ENCODE measurements around the gene LMNTD2. TPM values are rescaled to one million over a fixed set of nuclear protein-coding genes. Genes with fewer than 3 reads are reported as not detected.

LMNTD2 gene
- total RNA-seq, 1 donor from 2014 or later, result 2.3 TPM

- Mint-ChIP-seq H3K27me3 (ENCODE audit: unreplicated experiment) (peaks cover 11% of the 10 kb centered on the region), H3K27ac (ENCODE audit: unreplicated experiment) (peak overlapping the region; percentile 38), H3K36me3 (ENCODE audit: unreplicated experiment) (peaks cover 9% of the 10 kb centered on the region), H3K4me1 (ENCODE audit: low read depth, unreplicated experiment) (peaks cover 4% of the 10 kb centered on the region), H3K9me3 (ENCODE audit: unreplicated experiment) (peaks cover 10% of the 10 kb centered on the region), H3K4me3 (ENCODE audit: unreplicated experiment) (peak overlapping the region; percentile 88)
- TF ChIP-seq, protein P1, sequence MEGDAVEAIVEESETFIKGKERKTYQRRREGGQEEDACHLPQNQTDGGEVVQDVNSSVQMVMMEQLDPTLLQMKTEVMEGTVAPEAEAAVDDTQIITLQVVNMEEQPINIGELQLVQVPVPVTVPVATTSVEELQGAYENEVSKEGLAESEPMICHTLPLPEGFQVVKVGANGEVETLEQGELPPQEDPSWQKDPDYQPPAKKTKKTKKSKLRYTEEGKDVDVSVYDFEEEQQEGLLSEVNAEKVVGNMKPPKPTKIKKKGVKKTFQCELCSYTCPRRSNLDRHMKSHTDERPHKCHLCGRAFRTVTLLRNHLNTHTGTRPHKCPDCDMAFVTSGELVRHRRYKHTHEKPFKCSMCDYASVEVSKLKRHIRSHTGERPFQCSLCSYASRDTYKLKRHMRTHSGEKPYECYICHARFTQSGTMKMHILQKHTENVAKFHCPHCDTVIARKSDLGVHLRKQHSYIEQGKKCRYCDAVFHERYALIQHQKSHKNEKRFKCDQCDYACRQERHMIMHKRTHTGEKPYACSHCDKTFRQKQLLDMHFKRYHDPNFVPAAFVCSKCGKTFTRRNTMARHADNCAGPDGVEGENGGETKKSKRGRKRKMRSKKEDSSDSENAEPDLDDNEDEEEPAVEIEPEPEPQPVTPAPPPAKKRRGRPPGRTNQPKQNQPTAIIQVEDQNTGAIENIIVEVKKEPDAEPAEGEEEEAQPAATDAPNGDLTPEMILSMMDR (IDR thresholded peaks at IDR 0.05; ENCODE audit: partially characterized antibody, unreplicated experiment), result no peak
- peak; percentile 58 for DNase-seq
Observed at GRCh38 chr11:507727-508515, 52.6 kb downstream of the LMNTD2 start.

- Mint-ChIP-seq H3K4me1 (ENCODE audit: low read depth, unreplicated experiment) (peaks cover 4% of the 10 kb centered on the region), H3K9me3 (ENCODE audit: unreplicated experiment) (peaks cover 10% of the 10 kb centered on the region), H3K27ac (ENCODE audit: unreplicated experiment) (peak within 1 kb of the TSS; percentile 84)
Observed at GRCh38 chr11:506995-507726, 53.4 kb downstream of the LMNTD2 start, which contains the start of gene RNH1. Gene RNH1 (minus strand): TSS chr11:507242. CDS start chr11:502162, 5,080 bp downstream.

GRCh38 chr11:506238-506994 is 54.1 kb downstream of the LMNTD2 start:
- H3K27ac Mint-ChIP-seq (ENCODE audit: unreplicated experiment), result peak overlapping the region; percentile 84
- peaks cover 2% of the 10 kb centered on the region for H3K4me1 Mint-ChIP-seq (ENCODE audit: low read depth, unreplicated experiment)
- H3K9me3 Mint-ChIP-seq (ENCODE audit: unreplicated experiment), result peaks cover 13% of the 10 kb centered on the region
- peaks cover 4% of the 10 kb centered on the region for H3K36me3 Mint-ChIP-seq (ENCODE audit: unreplicated experiment)
- DNase-seq, result peak; percentile 99
- H3K4me3 Mint-ChIP-seq (ENCODE audit: unreplicated experiment), result peak overlapping the region; percentile 97
- peaks cover 14% of the 10 kb centered on the region for H3K27me3 Mint-ChIP-seq (ENCODE audit: unreplicated experiment)
- TF ChIP-seq, protein P1 (IDR thresholded peaks at IDR 0.05; ENCODE audit: partially characterized antibody, unreplicated experiment), result no peak

More at GRCh38 chr11:506995-507726, 53.4 kb downstream of the LMNTD2 start, which contains the start of gene RNH1:
- DNase-seq, result peak; percentile 99
- Mint-ChIP-seq H3K27me3 (ENCODE audit: unreplicated experiment) (peaks cover 11% of the 10 kb centered on the region), H3K4me3 (ENCODE audit: unreplicated experiment) (peak within 1 kb of the TSS; percentile 97), H3K36me3 (ENCODE audit: unreplicated experiment) (peaks cover 4% of the 10 kb centered on the region)
- TF ChIP-seq, protein P1 (IDR thresholded peaks at IDR 0.05; ENCODE audit: partially characterized antibody, unreplicated experiment), result no peak

DNA sequence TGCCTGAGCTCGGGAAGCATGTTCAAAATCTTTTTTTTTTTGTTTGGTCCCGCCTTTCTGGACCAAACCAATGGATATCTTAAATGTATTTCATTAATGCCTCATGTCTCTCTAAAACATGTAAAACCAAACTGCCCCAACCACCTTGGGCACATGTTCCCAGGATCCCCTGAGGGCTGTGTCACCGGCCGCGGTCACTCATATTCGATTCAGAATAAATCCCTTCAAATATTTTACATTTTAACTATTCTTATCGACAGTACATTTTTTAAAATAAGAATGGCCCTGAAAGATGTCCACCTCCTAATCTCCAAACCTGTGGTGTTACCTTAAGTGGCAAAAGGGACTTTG is 55.6 kb downstream of the LMNTD2 start:
- Mint-ChIP-seq H3K9me3 (ENCODE audit: unreplicated experiment) (peaks cover 13% of the 10 kb centered on the region), H3K27ac (ENCODE audit: unreplicated experiment) (peak overlapping the region; percentile 66), H3K27me3 (ENCODE audit: unreplicated experiment) (peaks cover 18% of the 10 kb centered on the region), H3K36me3 (ENCODE audit: unreplicated experiment) (peaks cover 3% of the 10 kb centered on the region), H3K4me1 (ENCODE audit: low read depth, unreplicated experiment) (peaks cover 2% of the 10 kb centered on the region), H3K4me3 (ENCODE audit: unreplicated experiment) (peak overlapping the region; percentile 97)
- TF ChIP-seq, protein P1 (IDR thresholded peaks at IDR 0.05; ENCODE audit: partially characterized antibody, unreplicated experiment), result no peak
- DNase-seq, result no peak

Small RNA genes lying within 50 kb of the gene (microRNA-seq; reads per million reads assigned to microRNA genes)
- 770 reads per million, percentile 88 among the genes with 10 or more reads in this experiment for gene MIR210 (ENCODE audit: unreplicated experiment)

Other genes starting within 250 kb of the LMNTD2 start
- gene IFITM1, start 246.7 kb downstream of the LMNTD2 start, total RNA-seq (ENCODE audit: unreplicated experiment), result 2.6 TPM
- gene IFITM3, start 239.9 kb downstream of the LMNTD2 start, total RNA-seq (ENCODE audit: unreplicated experiment), result 0.93 TPM
- gene B4GALNT4, start 191.2 kb downstream of the LMNTD2 start, total RNA-seq (ENCODE audit: unreplicated experiment), result 418 TPM
- gene PKP3, start 166.5 kb downstream of the LMNTD2 start, total RNA-seq (ENCODE audit: unreplicated experiment), result not detected
- gene SIGIRR, start 145.7 kb downstream of the LMNTD2 start, total RNA-seq (ENCODE audit: unreplicated experiment), result 26.5 TPM
- gene ANO9, start 118.7 kb downstream of the LMNTD2 start, total RNA-seq (ENCODE audit: unreplicated experiment), result 1.8 TPM
- gene PTDSS2, start 110.5 kb downstream of the LMNTD2 start, total RNA-seq (ENCODE audit: unreplicated experiment), result 123 TPM
- 85.9 TPM for gene RNH1, start 53.5 kb downstream of the LMNTD2 start, total RNA-seq (ENCODE audit: unreplicated experiment)
- 140 TPM for gene HRAS, start 25.2 kb downstream of the LMNTD2 start, total RNA-seq (ENCODE audit: unreplicated experiment)
- gene LRRC56, start 23.2 kb downstream of the LMNTD2 start, total RNA-seq (ENCODE audit: unreplicated experiment), result 2.6 TPM
- gene RASSF7, start 232 bp upstream of the LMNTD2 start, total RNA-seq (ENCODE audit: unreplicated experiment), result 9.4 TPM
- 41.6 TPM for gene PHRF1, start 15.7 kb upstream of the LMNTD2 start, total RNA-seq (ENCODE audit: unreplicated experiment)
- 17.7 TPM for gene IRF7, start 55.2 kb upstream of the LMNTD2 start, total RNA-seq (ENCODE audit: unreplicated experiment)
- gene CDHR5, start 64.2 kb upstream of the LMNTD2 start, total RNA-seq (ENCODE audit: unreplicated experiment), result not detected
- not detected for gene SCT, start 66.4 kb upstream of the LMNTD2 start, total RNA-seq (ENCODE audit: unreplicated experiment)
- gene DRD4, start 76.5 kb upstream of the LMNTD2 start, total RNA-seq (ENCODE audit: unreplicated experiment), result 2.9 TPM
- 51.5 TPM for gene DEAF1, start 134.5 kb upstream of the LMNTD2 start, total RNA-seq (ENCODE audit: unreplicated experiment)
- gene TMEM80, start 135.1 kb upstream of the LMNTD2 start, total RNA-seq (ENCODE audit: unreplicated experiment), result 29.7 TPM
- 12.7 TPM for gene EPS8L2, start 145.5 kb upstream of the LMNTD2 start, total RNA-seq (ENCODE audit: unreplicated experiment)
- gene TALDO1, start 186.7 kb upstream of the LMNTD2 start, total RNA-seq (ENCODE audit: unreplicated experiment), result 182 TPM
- 67.5 TPM for gene GATD1, start 216.7 kb upstream of the LMNTD2 start, total RNA-seq (ENCODE audit: unreplicated experiment)
- gene CEND1, start 229.4 kb upstream of the LMNTD2 start, total RNA-seq (ENCODE audit: unreplicated experiment), result 58.7 TPM
- 93.9 TPM for gene SLC25A22, start 237.5 kb upstream of the LMNTD2 start, total RNA-seq (ENCODE audit: unreplicated experiment)
- 37.0 TPM for gene PIDD1, start 244.5 kb upstream of the LMNTD2 start, total RNA-seq (ENCODE audit: unreplicated experiment)
- 997 TPM for gene RPLP2, start 249.2 kb upstream of the LMNTD2 start, total RNA-seq (ENCODE audit: unreplicated experiment)